ENCODE measurements around the gene CEP89.

GRCh38 chr19:33005440-33005839 lies 33.7 kb upstream of the CEP89 start:
- no peak for TF ChIP-seq POLR2AphosphoS5 (IDR thresholded peaks at IDR 0.05; ENCODE audit: low read depth, low read length)
- no peak for TF ChIP-seq POLR2A (IDR thresholded peaks at IDR 0.05; ENCODE audit: low read depth, low read length)

All from GM12891 (cell line).